Osteoblast (primary cell): Measurements from ENCODE around the gene IGSF8. TPM values are rescaled to one million over a fixed set of nuclear protein-coding genes. Genes with fewer than 3 reads are reported as not detected.

Experiments used
- DNase-seq: peaks from one replicate; pipeline ENCODE4 v3.0.0; 2011; ENCODE audit warnings: low spot score, mixed read lengths; ENCODE audit not compliant: insufficient read length; ENCODE audit errors: missing footprints
- H2AFZ ChIP-seq: 2 replicates; pipeline ENCODE4 v1.6.0; 2011; ENCODE audit warnings: mild to moderate bottlenecking, low read length
- H3K27ac ChIP-seq: 2 replicates; pipeline ENCODE4 v1.5.1; 2011; ENCODE audit warnings: mild to moderate bottlenecking, low read depth, low read length, moderate library complexity
- H3K27me3 ChIP-seq: 2 replicates; pipeline ENCODE4 v1.6.0; 2012; ENCODE audit warnings: mild to moderate bottlenecking, control low read depth, inconsistent platforms, low read length, moderate library complexity; ENCODE audit not compliant: insufficient read depth
- H3K36me3 ChIP-seq: 2 replicates; pipeline ENCODE4 v1.5.1; 2011; ENCODE audit warnings: mild to moderate bottlenecking, low read length, control low read depth, moderate library complexity; ENCODE audit not compliant: insufficient read depth
- H3K4me1 ChIP-seq: 2 replicates; pipeline ENCODE4 v1.5.1; 2011; ENCODE audit warnings: mild to moderate bottlenecking, low read length, control low read depth, moderate library complexity; ENCODE audit not compliant: insufficient read depth
- H3K4me2 ChIP-seq: 2 replicates; pipeline ENCODE4 v1.6.0; 2011; ENCODE audit warnings: mild to moderate bottlenecking, low read length; ENCODE audit not compliant: insufficient read depth
- H3K4me3 ChIP-seq: fragments of 200-600 bp; sonication (generic); 3 replicates; pipeline ENCODE4 v1.5.1; 2012; ENCODE audit warnings: mild to moderate bottlenecking, low read length, inconsistent platforms; ENCODE audit not compliant: insufficient read depth
- H3K79me2 ChIP-seq: 2 replicates; pipeline ENCODE4 v1.6.0; 2012; ENCODE audit warnings: mild to moderate bottlenecking, low read length, control low read depth, inconsistent platforms; ENCODE audit not compliant: insufficient read depth
- H3K9me3 ChIP-seq: 2 replicates; pipeline ENCODE4 v1.5.1; 2011; ENCODE audit warnings: low read depth, low read length, control low read depth
- H4K20me1 ChIP-seq: 2 replicates; pipeline ENCODE4 v1.6.0; 2012; ENCODE audit warnings: mild to moderate bottlenecking, low read length, control low read depth; ENCODE audit not compliant: insufficient read depth
- total RNA-seq: library from RNA; depleted of rRNA; stranded (reverse); fragments of >200 nt; gene quantifications from 2 replicates; pipeline ENCODE4 v1.2.3, GENCODE V29; 2012
- TF ChIP-seq, protein P1 (sequence below): IDR thresholded peaks from 2 replicates; pipeline ENCODE4 v1.5.1; 2011; ENCODE audit warnings: mild to moderate bottlenecking, low read depth, low read length, moderate library complexity; ENCODE audit errors: extremely low read depth

Gene IGSF8
- total RNA-seq, 1 donor, result 19.9 TPM

DNA sequence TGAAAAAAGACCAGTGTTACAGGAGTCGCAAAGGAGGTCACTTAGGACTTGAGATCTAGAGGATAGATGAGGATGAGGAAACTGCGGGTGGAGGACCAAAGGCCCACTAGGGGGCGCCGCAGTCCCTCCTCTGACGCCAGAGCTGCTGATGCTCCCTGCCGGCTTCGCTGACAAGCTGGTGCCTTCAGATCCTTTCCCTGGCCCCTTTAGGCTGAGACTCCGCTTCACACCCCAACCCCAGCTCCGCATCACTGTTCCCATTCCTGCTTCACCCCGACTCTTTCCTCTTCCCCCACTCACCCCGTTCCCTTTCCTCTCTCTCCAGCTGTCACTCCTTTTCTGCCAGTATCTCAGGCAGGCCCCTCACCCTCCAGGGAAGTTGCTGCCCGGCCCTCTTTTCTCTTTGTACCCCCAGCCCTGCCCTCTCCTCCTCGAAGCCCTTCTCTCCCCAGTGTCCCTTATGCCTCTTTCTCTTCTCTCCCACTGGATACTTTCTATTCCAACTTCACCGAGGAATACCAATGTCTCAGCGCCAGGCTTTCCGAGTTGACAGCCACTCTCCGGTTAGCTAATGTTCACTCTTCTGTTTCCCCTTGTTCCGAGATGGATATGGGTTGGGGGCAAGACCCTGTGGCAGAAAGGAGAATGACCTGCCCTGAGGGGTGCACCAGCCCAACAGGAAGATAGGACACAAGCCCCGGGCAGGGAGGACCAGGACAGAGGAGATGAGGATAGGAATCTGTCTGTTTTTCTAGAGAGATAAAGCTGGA lies 12.5 kb downstream of the IGSF8 start:
- TF ChIP-seq, protein P1, sequence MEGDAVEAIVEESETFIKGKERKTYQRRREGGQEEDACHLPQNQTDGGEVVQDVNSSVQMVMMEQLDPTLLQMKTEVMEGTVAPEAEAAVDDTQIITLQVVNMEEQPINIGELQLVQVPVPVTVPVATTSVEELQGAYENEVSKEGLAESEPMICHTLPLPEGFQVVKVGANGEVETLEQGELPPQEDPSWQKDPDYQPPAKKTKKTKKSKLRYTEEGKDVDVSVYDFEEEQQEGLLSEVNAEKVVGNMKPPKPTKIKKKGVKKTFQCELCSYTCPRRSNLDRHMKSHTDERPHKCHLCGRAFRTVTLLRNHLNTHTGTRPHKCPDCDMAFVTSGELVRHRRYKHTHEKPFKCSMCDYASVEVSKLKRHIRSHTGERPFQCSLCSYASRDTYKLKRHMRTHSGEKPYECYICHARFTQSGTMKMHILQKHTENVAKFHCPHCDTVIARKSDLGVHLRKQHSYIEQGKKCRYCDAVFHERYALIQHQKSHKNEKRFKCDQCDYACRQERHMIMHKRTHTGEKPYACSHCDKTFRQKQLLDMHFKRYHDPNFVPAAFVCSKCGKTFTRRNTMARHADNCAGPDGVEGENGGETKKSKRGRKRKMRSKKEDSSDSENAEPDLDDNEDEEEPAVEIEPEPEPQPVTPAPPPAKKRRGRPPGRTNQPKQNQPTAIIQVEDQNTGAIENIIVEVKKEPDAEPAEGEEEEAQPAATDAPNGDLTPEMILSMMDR, result peak; percentile 89
- no peaks in the 10 kb centered on the region for H4K20me1 ChIP-seq
- peaks cover 35% of the 10 kb centered on the region for H3K27me3 ChIP-seq
- H3K4me1 ChIP-seq, result peaks cover 2% of the 10 kb centered on the region
- DNase-seq, result peak; percentile 100
- no peaks in the 10 kb centered on the region for H3K9me3 ChIP-seq
- no peak overlapping the region for H2AFZ ChIP-seq
- no peak overlapping the region for H3K4me2 ChIP-seq
- H3K27ac ChIP-seq, result no peak overlapping the region
- H3K36me3 ChIP-seq, result no peaks in the 10 kb centered on the region
- H3K79me2 ChIP-seq, result no peaks in the 10 kb centered on the region
- H3K4me3 ChIP-seq, result no peak overlapping the region

DNA sequence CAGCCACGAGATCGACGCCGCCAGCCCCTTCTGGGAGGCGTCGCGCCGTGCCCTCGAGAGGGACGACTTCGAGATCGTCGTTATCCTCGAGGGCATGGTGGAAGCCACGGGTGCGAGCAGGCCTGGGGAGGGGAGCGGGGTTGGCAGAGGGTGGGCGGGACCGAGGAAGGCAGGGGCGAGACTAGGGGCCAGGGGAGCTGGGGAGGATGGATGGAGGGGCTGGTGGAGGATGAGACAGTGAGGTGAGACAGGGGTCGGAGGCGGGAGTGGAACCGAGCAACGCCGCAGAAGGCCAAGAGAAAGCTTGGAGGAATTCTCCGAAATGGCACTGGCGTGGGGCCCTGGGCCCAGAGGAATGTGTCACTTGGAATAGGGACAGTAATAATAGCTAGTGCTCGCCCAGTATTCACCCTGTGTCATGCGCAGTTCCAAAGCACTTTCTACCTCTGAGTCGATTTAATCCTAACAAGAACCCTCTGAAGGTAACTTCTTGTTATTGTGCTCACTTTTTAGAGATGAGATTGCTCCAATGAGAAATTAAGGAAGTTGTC lies 13.6 kb downstream of the IGSF8 start:
- Histone ChIP-seq H3K79me2 (no peaks in the 10 kb centered on the region), H3K27me3 (peaks cover 45% of the 10 kb centered on the region), H3K4me3 (no peak overlapping the region), H2AFZ (no peak overlapping the region), H3K4me1 (peaks cover 4% of the 10 kb centered on the region), H4K20me1 (no peaks in the 10 kb centered on the region), H3K9me3 (no peaks in the 10 kb centered on the region), H3K27ac (no peak overlapping the region), H3K36me3 (no peaks in the 10 kb centered on the region), H3K4me2 (no peak overlapping the region)
- DNase-seq, result peak; percentile 63
- TF ChIP-seq, protein P1, result no peak

DNA sequence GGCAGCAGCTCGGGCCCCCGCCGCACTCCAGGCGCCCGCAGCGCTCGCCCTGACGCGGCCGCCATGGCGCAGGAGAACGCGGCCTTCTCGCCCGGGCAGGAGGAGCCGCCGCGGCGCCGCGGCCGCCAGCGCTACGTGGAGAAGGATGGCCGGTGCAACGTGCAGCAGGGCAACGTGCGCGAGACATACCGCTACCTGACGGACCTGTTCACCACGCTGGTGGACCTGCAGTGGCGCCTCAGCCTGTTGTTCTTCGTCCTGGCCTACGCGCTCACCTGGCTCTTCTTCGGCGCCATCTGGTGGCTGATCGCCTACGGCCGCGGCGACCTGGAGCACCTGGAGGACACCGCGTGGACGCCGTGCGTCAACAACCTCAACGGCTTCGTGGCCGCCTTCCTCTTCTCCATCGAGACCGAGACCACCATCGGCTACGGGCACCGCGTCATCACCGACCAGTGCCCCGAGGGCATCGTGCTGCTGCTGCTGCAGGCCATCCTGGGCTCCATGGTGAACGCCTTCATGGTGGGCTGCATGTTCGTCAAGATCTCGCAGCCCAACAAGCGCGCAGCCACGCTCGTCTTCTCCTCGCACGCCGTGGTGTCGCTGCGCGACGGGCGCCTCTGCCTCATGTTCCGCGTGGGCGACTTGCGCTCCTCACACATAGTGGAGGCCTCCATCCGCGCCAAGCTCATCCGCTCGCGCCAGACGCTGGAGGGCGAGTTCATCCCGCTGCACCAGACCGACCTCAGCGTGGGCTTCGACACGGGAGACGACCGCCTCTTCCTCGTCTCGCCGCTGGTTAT lies 14.2 kb downstream of the IGSF8 start:
- Histone ChIP-seq H3K4me1 (peaks cover 4% of the 10 kb centered on the region), H2AFZ (peak overlapping the region; percentile 22), H3K79me2 (no peaks in the 10 kb centered on the region), H3K4me2 (no peak overlapping the region), H3K4me3 (no peak overlapping the region), H3K27me3 (peaks cover 52% of the 10 kb centered on the region), H3K9me3 (no peaks in the 10 kb centered on the region), H3K27ac (no peak overlapping the region), H3K36me3 (no peaks in the 10 kb centered on the region), H4K20me1 (no peaks in the 10 kb centered on the region)
- TF ChIP-seq, protein P1, result peak; percentile 38
- peak; percentile 82 for DNase-seq

DNA sequence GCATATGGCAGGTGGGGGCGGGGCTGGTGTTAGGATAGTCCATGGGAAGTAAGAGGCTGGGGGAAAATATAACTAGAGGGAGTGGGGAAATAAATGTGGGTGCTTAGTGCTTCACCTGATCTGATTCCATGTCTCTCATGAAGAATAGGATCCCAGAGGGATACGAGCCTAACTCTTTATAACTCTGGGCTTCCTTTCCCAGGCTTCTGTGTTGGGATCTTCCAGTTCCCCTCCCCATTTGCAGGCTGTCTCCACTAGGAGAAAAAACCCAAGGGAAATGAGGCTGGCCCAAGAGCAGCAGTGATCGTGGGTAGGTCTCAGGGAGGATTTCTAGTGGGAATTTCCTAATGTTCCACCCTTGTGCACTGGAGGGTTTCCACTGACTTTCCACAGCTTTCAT lies 15.5 kb downstream of the IGSF8 start:
- Histone ChIP-seq H3K4me1 (peaks cover 4% of the 10 kb centered on the region), H3K9me3 (no peaks in the 10 kb centered on the region), H3K79me2 (no peaks in the 10 kb centered on the region), H2AFZ (no peak overlapping the region), H3K4me3 (no peak overlapping the region), H3K27ac (no peak overlapping the region), H4K20me1 (no peaks in the 10 kb centered on the region), H3K27me3 (peaks cover 62% of the 10 kb centered on the region), H3K36me3 (no peaks in the 10 kb centered on the region), H3K4me2 (no peak overlapping the region)
- peak; percentile 81 for DNase-seq
- TF ChIP-seq, protein P1, result no peak
